Tibial artery (tissue), 4 donors: Measurements from ENCODE around the gene VTI1A.

Experiments used
- DNase-seq, 2 donors: peaks; one replicate each; pipeline ENCODE4 v3.0.0-alpha.2; 2019
- H3K27ac ChIP-seq, 2 donors: fragments of 200-600 bp; sonication (generic) in 1 of 2; 1 replicate in 1 of 2; 2 replicates in 1 of 2; pipeline ENCODE4 v1.5.1; 2018 to 2019; ENCODE audit warnings: mild to moderate bottlenecking in 1 of 2
- H3K27me3 ChIP-seq, 2 donors: fragments of 200-600 bp; sonication (generic) in 1 of 2; one replicate each; pipeline versions ENCODE4 v1.5.1 to v1.6.0; 2016 to 2019
- H3K36me3 ChIP-seq, 3 donors: fragments of 200-600 bp; sonication (generic) in 2 of 3; one replicate each; pipeline ENCODE4 v1.5.1; 2016 to 2019; ENCODE audit warnings: mild to moderate bottlenecking in 2 of 3
- H3K4me1 ChIP-seq, 4 donors: fragments of 200-600 bp; sonication (generic) in 2 of 4; 1 replicate in 3 of 4; 2 replicates in 1 of 4; pipeline ENCODE4 v1.5.1; 2016 to 2019
- H3K4me3 ChIP-seq, 2 donors: fragments of 200-600 bp; sonication (generic) in 1 of 2; 1 replicate in 1 of 2; 2 replicates in 1 of 2; pipeline ENCODE4 v1.5.1; 2018 to 2019; ENCODE audit warnings: mild to moderate bottlenecking in 2 of 2
- H3K9me3 ChIP-seq, 3 donors: fragments of 200-600 bp; sonication (generic) in 1 of 3; one replicate each; pipeline ENCODE4 v1.5.1; 2016 to 2019
- CTCF ChIP-seq, 2 experiments: fragments of 200-600 bp in 1 of 2; fragments of 450-650 bp in 1 of 2; IDR thresholded peaks; one replicate each; pipeline ENCODE4 v1.5.1; 2017 to 2019; ENCODE audit warnings: antibody characterized with exemption in 2 of 2, mild to moderate bottlenecking in 1 of 2, moderate library complexity in 1 of 2
- intact Hi-C: fragments of 100-400 bp; cut with DNase I; formaldehyde crosslinking; loops from one replicate; pipeline ENCODE4 v1.15.0; 2023; ENCODE audit warnings: low total_unique reads

VTI1A gene

GRCh38 chr10:112827951-112828350, 380.9 kb downstream of the VTI1A start:
- no peak for DNase-seq
- Histone ChIP-seq H3K9me3 (no peaks in the 10 kb centered on the region), H3K4me3 (no peak overlapping the region), H3K27ac (no peak overlapping the region), H3K27me3 (no peaks in the 10 kb centered on the region), H3K4me1 (peaks cover 0 to 7% (median 3%) of the 10 kb centered on the region in 4 donors), H3K36me3 (no peaks in the 10 kb centered on the region)
- intact Hi-C loops, result no loop called here
- no peak for TF ChIP-seq CTCF (IDR thresholded peaks at IDR 0.05)

GRCh38 chr10:112831859-112832258, 384.8 kb downstream of the VTI1A start:
- no peak for DNase-seq
- TF ChIP-seq CTCF (IDR thresholded peaks at IDR 0.05), result no peak
- intact Hi-C loops, result no loop called here

GRCh38 chr10:112832361-112832878, 385.4 kb downstream of the VTI1A start:
- H3K27me3 ChIP-seq, result no peaks in the 10 kb centered on the region
- intact Hi-C loops, result no loop called here
- no peak for DNase-seq
- no peaks in the 10 kb centered on the region for H3K9me3 ChIP-seq
- no peak overlapping the region for H3K4me3 ChIP-seq
- no peak overlapping the region for H3K27ac ChIP-seq
- no peak for TF ChIP-seq CTCF (IDR thresholded peaks at IDR 0.05)
- peaks cover 0 to 23% (median 12%) of the 10 kb centered on the region in 4 donors for H3K4me1 ChIP-seq
- no peaks in the 10 kb centered on the region for H3K36me3 ChIP-seq

More at GRCh38 chr10:112831859-112832258, 384.8 kb downstream of the VTI1A start:
- Histone ChIP-seq H3K4me3 (no peak overlapping the region), H3K4me1 (peaks cover 0 to 23% (median 12%) of the 10 kb centered on the region in 4 donors), H3K36me3 (no peaks in the 10 kb centered on the region), H3K27me3 (no peaks in the 10 kb centered on the region), H3K27ac (no peak overlapping the region), H3K9me3 (no peaks in the 10 kb centered on the region)

- Histone ChIP-seq H3K4me1 (peaks cover 0 to 23% (median 12%) of the 10 kb centered on the region in 4 donors), H3K9me3 (no peaks in the 10 kb centered on the region), H3K36me3 (no peaks in the 10 kb centered on the region), H3K27ac (no peak overlapping the region), H3K4me3 (no peak overlapping the region), H3K27me3 (no peaks in the 10 kb centered on the region)
- TF ChIP-seq CTCF (IDR thresholded peaks at IDR 0.05), result no peak
- no peak for DNase-seq
- intact Hi-C loops, result no loop called here
Measured at GRCh38 chr10:112832959-112833358, 385.9 kb downstream of the VTI1A start.

- no peak overlapping the region for H3K27ac ChIP-seq
Measured at GRCh38 chr10:112834751-112835181, 387.8 kb downstream of the VTI1A start.

More at GRCh38 chr10:112834751-112835181, 387.8 kb downstream of the VTI1A start:
- DNase-seq, result no peak
- Histone ChIP-seq H3K4me1 (peaks cover 0 to 23% (median 12%) of the 10 kb centered on the region in 4 donors), H3K36me3 (no peaks in the 10 kb centered on the region), H3K4me3 (no peak overlapping the region), H3K27me3 (no peaks in the 10 kb centered on the region), H3K9me3 (no peaks in the 10 kb centered on the region)
- intact Hi-C loops, result no loop called here
- TF ChIP-seq CTCF (IDR thresholded peaks at IDR 0.05), result no peak
